Measurements from ENCODE around the gene ZEB2.

ZEB2 gene

GRCh38 chr2:144426355-144426754 lies 93.6 kb downstream of the ZEB2 start:
- no peak for DNase-seq (ENCODE audit: low read depth, low spot score)

DNA sequence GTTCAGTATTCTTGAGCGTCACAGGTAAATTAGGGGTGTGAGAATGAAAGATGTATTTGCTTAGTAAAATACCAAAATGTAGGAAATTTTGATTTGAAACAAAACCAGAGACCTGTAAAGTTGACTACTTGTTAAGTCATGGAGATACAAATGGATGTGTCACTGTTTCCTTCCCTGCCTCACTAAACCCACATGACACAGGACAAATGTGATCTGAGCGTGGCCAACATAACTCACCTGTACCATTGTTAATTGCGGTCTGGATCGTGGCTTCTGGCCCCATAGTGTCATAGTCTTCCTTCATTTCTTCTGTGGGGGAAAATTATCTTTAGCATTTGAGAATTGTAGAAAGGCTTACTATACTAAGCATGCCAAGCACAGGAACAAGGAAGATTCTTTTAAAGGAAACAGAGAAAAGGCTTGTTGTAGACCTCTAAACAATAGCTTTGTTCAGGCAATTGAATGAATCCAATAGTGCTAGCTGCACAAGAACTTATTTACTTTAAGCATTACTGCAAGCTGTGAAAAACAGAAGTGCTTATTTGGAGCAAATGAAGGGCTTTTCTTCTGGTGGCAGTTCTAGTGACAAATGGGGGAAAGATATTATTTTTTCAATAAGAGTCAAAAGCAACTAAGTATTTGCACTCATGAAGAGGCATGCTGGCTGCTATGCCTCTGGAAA lies 95.2 kb downstream of the ZEB2 start:
- DNase-seq (ENCODE audit: low read depth, low spot score): no peak

GRCh38 chr2:144421606-144422510 lies 98.1 kb downstream of the ZEB2 start:
- DNase-seq (ENCODE audit: low read depth, low spot score): no peak

- no peak for DNase-seq (ENCODE audit: low read depth, low spot score)
These were observed 100.7 kb downstream of the ZEB2 start for GRCh38 chr2:144419218-144419617.

DNA sequence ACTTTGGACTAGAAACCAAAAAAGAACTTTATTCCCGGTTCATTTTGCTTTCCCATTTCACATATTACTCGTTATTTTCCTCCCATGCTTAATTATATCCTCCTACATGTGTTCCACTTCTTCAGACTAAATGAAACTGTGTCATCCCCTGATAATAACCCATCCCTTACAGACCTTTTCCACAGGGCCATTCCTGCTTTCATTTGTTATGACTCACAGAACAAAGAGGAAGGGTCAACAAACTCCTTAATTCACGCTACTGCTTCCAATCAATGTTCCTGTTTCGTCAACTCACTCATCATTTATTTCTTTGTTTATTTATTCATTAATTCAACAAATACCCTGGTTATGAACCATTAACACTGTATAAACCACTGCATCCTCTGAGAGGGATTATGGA lies 104.5 kb downstream of the ZEB2 start:
- no peak for DNase-seq (ENCODE audit: low read depth, low spot score)

- DNase-seq (ENCODE audit: low read depth, low spot score): no peak
These were observed 105.5 kb downstream of the ZEB2 start for GRCh38 chr2:144414324-144414845.

GRCh38 chr2:144412709-144413108 lies 107.2 kb downstream of the ZEB2 start:
- no peak for DNase-seq (ENCODE audit: low read depth, low spot score)

DNA sequence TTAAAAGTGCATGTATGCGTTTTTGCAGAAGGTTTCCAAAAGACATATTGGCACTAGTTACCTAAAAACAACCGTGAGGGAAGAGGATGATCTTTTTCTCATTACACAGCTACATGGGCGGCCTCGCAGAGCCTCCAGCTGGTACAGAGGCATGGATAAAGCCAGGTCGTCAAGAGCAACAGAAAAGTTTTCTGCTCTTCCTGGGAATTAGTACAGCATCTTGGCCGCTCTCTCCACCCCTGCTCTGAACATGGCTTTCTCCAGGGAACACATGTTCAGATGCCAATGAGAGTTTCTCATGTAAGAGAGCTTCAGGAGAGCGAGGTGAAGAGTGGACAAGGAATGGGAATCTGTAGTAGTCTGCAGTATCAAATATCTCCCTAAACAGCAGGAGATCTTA lies 108.4 kb downstream of the ZEB2 start:
- no peak for DNase-seq (ENCODE audit: low read depth, low spot score)

GRCh38 chr2:144409241-144409640 lies 110.7 kb downstream of the ZEB2 start:
- no peak for DNase-seq (ENCODE audit: low read depth, low spot score)

GRCh38 chr2:144407262-144407661 lies 112.7 kb downstream of the ZEB2 start:
- no peak for DNase-seq (ENCODE audit: low read depth, low spot score)

DNA sequence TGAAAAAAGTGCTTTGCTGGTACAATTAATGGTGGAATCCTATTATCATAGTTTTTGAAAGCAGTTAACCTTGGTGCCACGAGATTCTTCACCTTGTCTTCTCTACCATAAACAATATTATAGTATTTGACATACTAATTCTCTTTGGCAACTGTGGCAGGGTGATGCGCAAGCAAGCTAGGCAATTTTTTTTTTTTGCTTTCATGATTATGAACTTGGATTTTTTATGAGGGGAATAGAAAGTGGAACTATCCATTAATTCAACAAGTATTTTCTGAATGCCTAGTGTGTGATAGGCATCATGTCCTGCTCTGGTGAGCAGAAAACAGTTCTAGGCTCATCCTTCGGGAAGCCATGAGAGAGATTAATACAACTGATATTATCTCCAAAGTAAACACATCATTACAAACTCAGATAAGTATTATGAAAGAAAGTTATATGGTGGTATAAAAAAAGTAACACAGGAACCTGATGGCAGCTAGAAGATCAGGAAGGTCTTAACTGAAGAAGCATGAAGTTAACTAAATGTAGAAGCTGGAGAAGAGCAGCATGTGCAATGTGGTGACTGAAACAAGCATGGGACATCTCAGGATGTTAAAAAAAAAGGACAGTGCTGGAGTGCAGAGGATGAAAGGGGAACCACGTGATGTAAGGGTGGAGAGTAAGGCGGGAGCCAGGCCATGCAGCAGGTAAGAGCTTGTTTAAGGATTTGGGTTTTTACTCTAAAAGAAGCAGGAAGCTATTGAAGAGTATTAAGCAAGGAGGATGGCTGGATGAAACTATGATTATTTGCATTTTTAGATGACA lies 113.7 kb downstream of the ZEB2 start:
- no peak for DNase-seq (ENCODE audit: low read depth, low spot score)

- DNase-seq (ENCODE audit: low read depth, low spot score): no peak
These were observed 114.6 kb downstream of the ZEB2 start for GRCh38 chr2:144405321-144405720.

DNA sequence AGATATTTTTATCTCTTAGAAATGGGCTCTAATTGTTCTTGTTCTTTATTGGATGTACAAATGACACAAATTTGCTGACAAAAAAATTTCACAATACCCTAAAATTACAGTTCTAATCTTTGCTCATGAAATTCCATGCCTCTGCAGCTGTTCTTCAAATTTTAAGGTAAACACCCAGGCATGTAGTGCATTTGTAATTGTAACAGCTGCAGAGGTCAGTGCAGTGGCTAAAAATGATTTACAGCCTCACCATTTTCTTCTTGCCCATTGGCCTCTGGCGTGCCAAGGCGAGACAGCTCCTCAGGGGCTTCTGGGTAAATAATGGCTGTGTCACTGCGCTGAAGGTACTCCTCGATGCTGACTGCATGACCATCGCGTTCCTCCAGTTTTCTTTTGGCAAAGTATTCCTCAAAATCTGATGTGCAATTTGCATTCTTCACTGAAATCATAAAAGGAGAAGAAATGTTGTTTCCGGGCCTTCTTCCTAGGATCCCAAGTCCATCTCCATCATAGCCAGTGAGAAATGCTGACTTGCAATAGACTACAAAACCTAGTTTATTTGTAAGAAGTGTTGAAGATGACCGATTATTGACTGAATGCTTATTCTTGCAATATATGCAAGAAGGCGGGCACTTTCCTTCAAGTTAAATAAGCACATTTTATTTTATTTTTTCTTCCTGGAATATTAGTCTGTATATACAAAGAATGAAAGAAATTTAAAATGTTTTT lies 115.2 kb downstream of the ZEB2 start:
- DNase-seq (ENCODE audit: low read depth, low spot score): no peak

GRCh38 chr2:144403933-144404332 lies 116.0 kb downstream of the ZEB2 start:
- DNase-seq (ENCODE audit: low read depth, low spot score): no peak

GRCh38 chr2:144402251-144402650 lies 117.7 kb downstream of the ZEB2 start:
- peak; percentile 31 for DNase-seq (ENCODE audit: low read depth, low spot score)

DNA sequence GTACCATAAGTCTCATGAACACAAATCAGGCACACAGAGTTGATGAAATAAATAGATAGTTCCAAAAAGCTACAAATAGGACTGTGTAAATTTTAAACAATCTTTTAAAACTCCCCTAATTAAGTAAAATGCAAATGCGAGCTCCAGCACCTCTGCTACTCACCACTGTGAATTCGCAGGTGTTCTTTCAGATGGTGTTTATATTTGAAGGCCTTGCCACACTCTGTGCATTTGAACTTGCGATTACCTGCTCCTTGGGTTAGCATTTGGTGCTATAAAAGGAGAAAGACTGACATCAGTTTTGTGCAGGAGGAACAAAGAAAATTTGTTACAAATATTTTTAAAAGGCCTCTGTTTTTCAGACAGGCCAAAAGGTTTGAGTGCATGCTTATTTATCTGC lies 118.9 kb downstream of the ZEB2 start:
- DNase-seq (ENCODE audit: low read depth, low spot score): no peak

DNA sequence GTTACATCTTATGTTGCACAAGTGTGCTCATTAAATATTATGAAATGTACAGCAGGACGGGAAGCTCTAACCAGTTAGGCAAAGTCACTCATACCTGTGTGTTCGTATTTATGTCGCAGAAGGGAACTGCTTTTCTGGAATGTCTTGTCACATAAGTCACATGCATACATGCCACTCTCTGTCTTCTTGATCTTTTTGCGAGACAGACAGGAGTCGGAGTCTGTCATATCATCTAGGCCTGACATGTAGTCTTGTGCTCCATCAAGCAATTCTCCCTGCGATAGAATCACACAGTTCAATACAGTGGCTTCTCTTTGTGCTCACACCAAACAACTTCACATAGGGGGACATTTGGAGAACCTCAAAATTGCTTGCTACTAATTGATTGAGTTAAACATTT lies 123.6 kb downstream of the ZEB2 start:
- no peak for DNase-seq (ENCODE audit: low read depth, low spot score)

DNA sequence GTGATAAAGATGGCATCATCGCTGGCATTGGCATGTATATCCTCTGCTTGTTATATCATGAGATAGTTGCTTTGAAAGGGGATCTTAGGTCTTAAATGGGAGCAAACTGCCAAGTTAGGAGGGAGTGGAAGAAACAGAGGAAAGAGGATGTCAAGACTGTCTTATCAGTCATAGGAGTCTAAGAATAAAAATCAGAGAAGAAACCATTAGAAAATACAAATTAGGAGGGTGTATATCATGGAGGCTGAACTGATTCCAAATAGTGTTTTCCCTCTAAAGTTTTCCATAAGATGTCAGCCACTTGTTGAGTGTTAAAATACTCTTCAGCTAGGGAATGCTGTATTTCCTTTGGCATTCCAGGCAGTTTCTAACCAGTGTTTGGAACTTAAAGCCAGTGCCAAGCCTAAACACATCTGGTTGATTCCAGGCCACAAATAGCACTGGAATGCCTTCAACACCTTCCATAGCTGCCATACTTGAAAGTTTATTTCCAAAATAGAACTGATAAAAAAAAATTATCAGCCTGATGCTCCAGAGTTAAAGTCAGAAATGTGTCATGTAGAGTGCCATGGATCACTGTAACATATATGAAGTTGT lies 129.4 kb downstream of the ZEB2 start:
- DNase-seq (ENCODE audit: low read depth, low spot score): no peak

GRCh38 chr2:144389930-144390311 lies 130.0 kb downstream of the ZEB2 start:
- no peak for DNase-seq (ENCODE audit: low read depth, low spot score)

- DNase-seq (ENCODE audit: low read depth, low spot score): peak; percentile 5
These were observed 130.6 kb downstream of the ZEB2 start for GRCh38 chr2:144389151-144389929.
